Measurements from ENCODE around the gene PPP1R13L.
"Not testable (repeated sequence)": the region's sequence is repeated elsewhere in the genome, so short reads cannot be mapped to it uniquely, and the experiment has no call there.

PPP1R13L gene

GRCh38 chr19:45408121-45408520 lies 3.3 kb upstream of the PPP1R13L start:
- no peaks in the 10 kb centered on the region for H4K20me1 ChIP-seq (ENCODE audit: insufficient read depth, low read length)
- no peaks in the 10 kb centered on the region for H3K9me3 ChIP-seq (ENCODE audit: low read length)
- H3K27me3 ChIP-seq (ENCODE audit: insufficient read depth, low read length) = no peaks in the 10 kb centered on the region
- H3K4me2 ChIP-seq (ENCODE audit: low read length) = peak overlapping the region; percentile 68; the same call in 1 of the 2 replicates
- peaks cover 6% of the 10 kb centered on the region; the same call in 1 of the 2 replicates for H3K79me2 ChIP-seq (ENCODE audit: insufficient read depth, low read length)
- H3K4me1 ChIP-seq (ENCODE audit: insufficient read depth, low read length, severe bottlenecking) = peaks cover 45% of the 10 kb centered on the region
- no peak overlapping the region for H2AFZ ChIP-seq (ENCODE audit: low read length)
- no peaks in the 10 kb centered on the region for H3K9me2 ChIP-seq (ENCODE audit: low read depth, low read length)
- H3K36me3 ChIP-seq (ENCODE audit: insufficient read depth, low read length) = peaks cover 21% of the 10 kb centered on the region
- H3K9ac ChIP-seq (ENCODE audit: low read length) = no peak overlapping the region
- TF ChIP-seq EZH2 (IDR thresholded peaks at IDR 0.05; ENCODE audit: borderline replicate concordance, low read length) (no peak), CTCF (IDR thresholded peaks at IDR 0.05; ENCODE audit: low read length) (no peak)
- H3K27ac ChIP-seq (ENCODE audit: low read depth, low read length, poor library complexity, severe bottlenecking) = no peak overlapping the region
- no peaks in the 10 kb centered on the region for H3F3A ChIP-seq (ENCODE audit: insufficient read depth, low read length)
- peak overlapping the region; percentile 84 for H3K4me3 ChIP-seq (ENCODE audit: low read depth, low read length, poor library complexity, severe bottlenecking)

DNA sequence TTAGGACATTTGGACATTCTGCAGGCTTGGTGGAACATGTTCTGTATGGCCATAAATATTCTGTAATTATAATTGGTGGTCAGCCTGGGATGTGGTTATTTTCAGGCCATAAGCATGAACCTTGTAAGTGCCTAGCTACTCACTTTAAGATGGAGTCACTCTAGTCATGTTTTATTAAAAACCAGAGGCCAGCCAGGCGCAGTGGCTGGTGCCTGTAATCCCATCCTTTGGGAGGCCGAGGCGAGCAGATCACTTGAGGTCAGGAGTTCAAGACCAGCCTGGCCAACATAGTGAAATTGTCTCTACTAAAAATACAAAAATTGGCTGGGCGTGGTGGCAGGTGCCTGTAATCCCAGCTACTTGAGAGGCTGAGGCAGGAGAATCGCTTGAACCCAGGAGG lies 2.7 kb upstream of the PPP1R13L start:
- H3K9me2 ChIP-seq (ENCODE audit: low read depth, low read length); H2AFZ ChIP-seq (ENCODE audit: low read length); H3K27me3 ChIP-seq (ENCODE audit: insufficient read depth, low read length); H3K79me2 ChIP-seq (ENCODE audit: insufficient read depth, low read length); H3F3A ChIP-seq (ENCODE audit: insufficient read depth, low read length); H4K20me1 ChIP-seq (ENCODE audit: insufficient read depth, low read length); H3K9me3 ChIP-seq (ENCODE audit: low read length); H3K27ac ChIP-seq (ENCODE audit: low read depth, low read length, poor library complexity, severe bottlenecking): not testable (repeated sequence)
- Histone ChIP-seq H3K9ac (ENCODE audit: low read length) (peak overlapping the region; percentile 83), H3K4me2 (ENCODE audit: low read length) (peak overlapping the region; percentile 68), H3K4me1 (ENCODE audit: insufficient read depth, low read length, severe bottlenecking) (peaks cover 51% of the 10 kb centered on the region), H3K36me3 (ENCODE audit: insufficient read depth, low read length) (peaks cover 15% of the 10 kb centered on the region), H3K4me3 (ENCODE audit: low read depth, low read length, poor library complexity, severe bottlenecking) (peak overlapping the region; percentile 84)

- Histone ChIP-seq H3K79me2 (ENCODE audit: insufficient read depth, low read length) (peaks cover 6% of the 10 kb centered on the region; the same call in 1 of the 2 replicates), H3K9me2 (ENCODE audit: low read depth, low read length) (no peaks in the 10 kb centered on the region), H2AFZ (ENCODE audit: low read length) (no peak overlapping the region), H3K9me3 (ENCODE audit: low read length) (no peaks in the 10 kb centered on the region), H3F3A (ENCODE audit: insufficient read depth, low read length) (no peaks in the 10 kb centered on the region), H4K20me1 (ENCODE audit: insufficient read depth, low read length) (no peaks in the 10 kb centered on the region), H3K4me1 (ENCODE audit: insufficient read depth, low read length, severe bottlenecking) (peaks cover 55% of the 10 kb centered on the region), H3K27me3 (ENCODE audit: insufficient read depth, low read length) (no peaks in the 10 kb centered on the region), H3K36me3 (ENCODE audit: insufficient read depth, low read length) (peaks cover 11% of the 10 kb centered on the region), H3K4me2 (ENCODE audit: low read length) (peak overlapping the region; percentile 68), H3K9ac (ENCODE audit: low read length) (peak overlapping the region; percentile 83), H3K4me3 (ENCODE audit: low read depth, low read length, poor library complexity, severe bottlenecking) (peak overlapping the region; percentile 84), H3K27ac (ENCODE audit: low read depth, low read length, poor library complexity, severe bottlenecking) (no peak overlapping the region)
- TF ChIP-seq EZH2 (IDR thresholded peaks at IDR 0.05; ENCODE audit: borderline replicate concordance, low read length) (no peak), CTCF (IDR thresholded peaks at IDR 0.05; ENCODE audit: low read length) (no peak)
These were observed 2.2 kb upstream of the PPP1R13L start for GRCh38 chr19:45407091-45407375.

DNA sequence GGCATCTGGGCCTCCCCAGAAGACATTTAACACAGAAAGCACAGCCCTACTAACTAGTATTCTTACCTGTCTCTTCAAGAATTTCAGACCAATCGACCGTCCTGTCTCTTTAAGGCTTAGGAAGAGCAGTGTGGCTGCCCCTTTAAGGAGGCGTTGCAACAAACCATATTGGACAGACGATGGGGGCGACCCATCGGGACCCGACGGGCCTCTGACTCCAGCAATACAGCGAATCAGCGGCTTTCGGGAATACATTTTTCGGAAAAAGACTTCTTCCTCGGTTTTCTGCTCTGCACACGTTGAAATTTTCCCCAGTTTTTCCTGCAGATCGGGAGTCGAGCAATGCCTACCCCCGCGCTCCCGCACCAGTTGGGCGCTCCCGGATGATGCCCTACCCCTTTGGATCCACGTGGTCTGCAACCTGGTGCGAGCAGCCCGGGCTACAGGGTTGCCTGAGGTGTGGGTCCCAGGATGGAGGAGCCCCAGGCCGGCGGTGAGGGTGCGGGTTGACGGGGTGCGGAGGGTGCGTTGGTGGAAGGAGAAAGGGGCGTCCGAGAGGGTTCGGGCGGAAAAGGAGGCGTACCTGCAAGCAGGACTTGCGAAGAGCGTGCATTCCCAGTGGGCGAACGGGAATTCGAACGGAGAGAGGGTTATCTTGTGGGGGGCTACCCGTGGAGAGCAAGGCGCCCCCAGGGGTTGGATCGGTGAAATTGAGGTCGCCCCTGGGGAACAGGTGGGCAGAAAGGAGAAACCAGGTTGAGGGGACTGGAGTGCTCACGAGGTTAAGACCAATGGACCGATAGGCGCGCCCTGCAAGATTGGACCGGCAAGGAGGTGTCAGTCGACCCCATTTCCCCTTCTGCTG lies 1.6 kb upstream of the PPP1R13L start, which contains the start of gene POLR1G:
Gene POLR1G (plus strand): TSS at position 419 of the 865 bp plus-strand sequence. CDS start 53 bp downstream, at position 472.
- H3K4me1 ChIP-seq (ENCODE audit: insufficient read depth, low read length, severe bottlenecking) = peaks cover 55% of the 10 kb centered on the region
- no peaks in the 10 kb centered on the region for H3K27me3 ChIP-seq (ENCODE audit: insufficient read depth, low read length)
- no peak for TF ChIP-seq CTCF (IDR thresholded peaks at IDR 0.05; ENCODE audit: low read length)
- no peak for TF ChIP-seq EZH2 (IDR thresholded peaks at IDR 0.05; ENCODE audit: borderline replicate concordance, low read length)
- peaks cover 6% of the 10 kb centered on the region; the same call in 1 of the 2 replicates for H3K79me2 ChIP-seq (ENCODE audit: insufficient read depth, low read length)
- H4K20me1 ChIP-seq (ENCODE audit: insufficient read depth, low read length) = no peaks in the 10 kb centered on the region
- no peaks in the 10 kb centered on the region for H3K9me3 ChIP-seq (ENCODE audit: low read length)
- no peak within 1 kb of the TSS for H2AFZ ChIP-seq (ENCODE audit: low read length)
- H3K36me3 ChIP-seq (ENCODE audit: insufficient read depth, low read length) = peaks cover 11% of the 10 kb centered on the region
- peak within 1 kb of the TSS; percentile 84 for H3K4me3 ChIP-seq (ENCODE audit: low read depth, low read length, poor library complexity, severe bottlenecking)
- H3F3A ChIP-seq (ENCODE audit: insufficient read depth, low read length) = no peaks in the 10 kb centered on the region
- H3K9me2 ChIP-seq (ENCODE audit: low read depth, low read length) = no peaks in the 10 kb centered on the region
- H3K27ac ChIP-seq (ENCODE audit: low read depth, low read length, poor library complexity, severe bottlenecking) = peak within 1 kb of the TSS; percentile 79
- peak within 1 kb of the TSS; percentile 68 for H3K4me2 ChIP-seq (ENCODE audit: low read length)
- H3K9ac ChIP-seq (ENCODE audit: low read length) = peak within 1 kb of the TSS; percentile 83
